Karpas-422 (cell line): ENCODE results near the gene MTHFS. TPM values are rescaled to one million over a fixed set of nuclear protein-coding genes. Genes with fewer than 3 reads are reported as not detected.

ENCODE experiments used
- DNase-seq: peaks from one replicate; pipeline ENCODE4 v3.0.0-alpha.2; 2015
- H2AFZ ChIP-seq: fragments of 200-600 bp; sonication (generic); 2 replicates; pipeline ENCODE4 v1.6.1; 2014; ENCODE audit warnings: antibody characterized with exemption, low read length, mixed read lengths
- H3K27ac ChIP-seq: fragments of 200-600 bp; sonication (generic); 2 replicates; pipeline ENCODE4 v1.5.1; 2014; ENCODE audit warnings: mild to moderate bottlenecking, low read length, moderate library complexity
- H3K27me3 ChIP-seq: fragments of 200-600 bp; sonication (generic); 2 replicates; pipeline ENCODE4 v1.6.1; 2014; ENCODE audit warnings: low read length, mixed read lengths
- H3K36me3 ChIP-seq: fragments of 200-600 bp; sonication (generic); 2 replicates; pipeline ENCODE4 v1.6.1; 2014; ENCODE audit warnings: low read length, mixed read lengths; ENCODE audit not compliant: insufficient read depth
- H3K4me1 ChIP-seq: fragments of 200-600 bp; sonication (generic); 2 replicates; pipeline ENCODE4 v1.6.1; 2014; ENCODE audit warnings: mild to moderate bottlenecking, low read length, mixed read lengths
- H3K4me2 ChIP-seq: fragments of 200-600 bp; sonication (generic); 2 replicates; pipeline ENCODE4 v1.6.1; 2014; ENCODE audit warnings: low read length, low read depth, mild to moderate bottlenecking; ENCODE audit not compliant: poor library complexity, severe bottlenecking
- H3K4me3 ChIP-seq: fragments of 200-600 bp; sonication (generic); 2 replicates; pipeline ENCODE4 v1.5.1; 2014; ENCODE audit warnings: mild to moderate bottlenecking, antibody characterized with exemption, low read length, mixed read lengths
- H3K79me2 ChIP-seq: fragments of 200-600 bp; sonication (generic); 2 replicates; pipeline ENCODE4 v1.6.1; 2014; ENCODE audit warnings: mild to moderate bottlenecking, low read length, mixed read lengths
- H3K9ac ChIP-seq: fragments of 200-600 bp; sonication (generic); 2 replicates; pipeline ENCODE4 v1.6.0; 2014; ENCODE audit warnings: low read length
- H3K9me2 ChIP-seq: fragments of 200-600 bp; sonication (generic), shearing (Covaris generic); replicated peaks from 2 replicates; pipeline ENCODE4 v1.6.0; 2014; ENCODE audit warnings: mild to moderate bottlenecking, low read length, moderate library complexity; ENCODE audit not compliant: insufficient read depth
- H3K9me3 ChIP-seq: fragments of 300-700, 200-600 bp; sonication (generic); 2 replicates; pipeline ENCODE4 v1.6.1; 2014; ENCODE audit warnings: low read length, mixed read lengths
- H4K20me1 ChIP-seq: fragments of 200-600 bp; sonication (generic); 2 replicates; pipeline ENCODE4 v1.6.1; 2014; ENCODE audit warnings: mild to moderate bottlenecking, antibody characterized with exemption, low read length, low read depth; ENCODE audit not compliant: insufficient read depth
- total RNA-seq: library from RNA; depleted of rRNA; stranded (reverse); fragments of >200 nt; shearing (Covaris generic); gene quantifications from 2 replicates; pipeline ENCODE4 v1.2.3, GENCODE V29; 2014; ENCODE audit warnings: low replicate concordance

MTHFS gene
- total RNA-seq, 1 experiment from 2014 or later: 35.5 TPM

GRCh38 chr15:79881254-79881653 lies 15.6 kb downstream of the MTHFS start:
- peaks cover 98% of the 10 kb centered on the region for H3K36me3 ChIP-seq
- H3K4me2 ChIP-seq: no peak overlapping the region
- peaks cover 17% of the 10 kb centered on the region for H3K9me3 ChIP-seq
- H3K27ac ChIP-seq: no peak overlapping the region
- no peak overlapping the region for H3K9ac ChIP-seq
- no peak for DNase-seq
- no peaks in the 10 kb centered on the region for H3K27me3 ChIP-seq
- H3K4me3 ChIP-seq: no peak overlapping the region
- H2AFZ ChIP-seq: no peak overlapping the region
- H3K4me1 ChIP-seq: no peaks in the 10 kb centered on the region
- H3K9me2 ChIP-seq: no peaks in the 10 kb centered on the region
- peaks cover 96% of the 10 kb centered on the region for H3K79me2 ChIP-seq
- H4K20me1 ChIP-seq: no peaks in the 10 kb centered on the region

GRCh38 chr15:79878078-79878705 lies 18.6 kb downstream of the MTHFS start:
- Histone ChIP-seq H3K9me3 (peaks cover 21% of the 10 kb centered on the region), H2AFZ (no peak overlapping the region), H3K4me3 (no peak overlapping the region), H3K9ac (no peak overlapping the region), H3K79me2 (peaks cover 94% of the 10 kb centered on the region), H3K4me1 (no peaks in the 10 kb centered on the region), H3K4me2 (no peak overlapping the region), H3K9me2 (no peaks in the 10 kb centered on the region), H3K27me3 (no peaks in the 10 kb centered on the region), H3K36me3 (peaks cover 95% of the 10 kb centered on the region), H4K20me1 (no peaks in the 10 kb centered on the region), H3K27ac (no peak overlapping the region)
- no peak for DNase-seq

- Histone ChIP-seq H3K9ac (no peak overlapping the region), H3K4me2 (no peak overlapping the region)
Observed at GRCh38 chr15:79875213-79875612, 21.6 kb downstream of the MTHFS start.

GRCh38 chr15:79874242-79874641 lies 22.6 kb downstream of the MTHFS start:
- Histone ChIP-seq H3K4me2 (no peak overlapping the region), H3K27me3 (no peaks in the 10 kb centered on the region), H3K9me3 (peaks cover 21% of the 10 kb centered on the region), H3K79me2 (peaks cover 93% of the 10 kb centered on the region), H3K4me1 (no peaks in the 10 kb centered on the region), H4K20me1 (no peaks in the 10 kb centered on the region), H3K9me2 (no peaks in the 10 kb centered on the region), H3K4me3 (no peak overlapping the region), H2AFZ (no peak overlapping the region), H3K27ac (no peak overlapping the region), H3K9ac (no peak overlapping the region), H3K36me3 (peaks cover 85% of the 10 kb centered on the region)
- DNase-seq: no peak

More at GRCh38 chr15:79875213-79875612, 21.6 kb downstream of the MTHFS start:
- no peaks in the 10 kb centered on the region for H3K9me2 ChIP-seq
- H2AFZ ChIP-seq: no peak overlapping the region
- no peaks in the 10 kb centered on the region for H4K20me1 ChIP-seq
- H3K79me2 ChIP-seq: peaks cover 93% of the 10 kb centered on the region
- H3K4me1 ChIP-seq: no peaks in the 10 kb centered on the region
- H3K9me3 ChIP-seq: peaks cover 21% of the 10 kb centered on the region
- no peak overlapping the region for H3K27ac ChIP-seq
- no peaks in the 10 kb centered on the region for H3K27me3 ChIP-seq
- H3K4me3 ChIP-seq: no peak overlapping the region
- no peak for DNase-seq
- H3K36me3 ChIP-seq: peaks cover 88% of the 10 kb centered on the region

- Histone ChIP-seq H3K9me2 (no peaks in the 10 kb centered on the region), H3K9me3 (peaks cover 10% of the 10 kb centered on the region), H3K4me3 (no peak overlapping the region), H3K4me1 (no peaks in the 10 kb centered on the region), H2AFZ (no peak overlapping the region), H3K27me3 (no peaks in the 10 kb centered on the region), H3K9ac (no peak overlapping the region), H3K36me3 (peaks cover 83% of the 10 kb centered on the region), H3K27ac (no peak overlapping the region), H4K20me1 (no peaks in the 10 kb centered on the region), H3K79me2 (peaks cover 94% of the 10 kb centered on the region), H3K4me2 (no peak overlapping the region)
- DNase-seq: no peak
Observed at GRCh38 chr15:79872358-79873017, 24.3 kb downstream of the MTHFS start.

GRCh38 chr15:79868554-79868953 lies 28.3 kb downstream of the MTHFS start:
- Histone ChIP-seq H2AFZ (no peak overlapping the region), H3K27ac (no peak overlapping the region), H3K4me1 (0 out of 2 replicates have a peak, but pooled peaks cover 2% of the 10 kb centered on the region), H3K79me2 (peaks cover 96% of the 10 kb centered on the region), H3K27me3 (no peaks in the 10 kb centered on the region), H3K9me2 (no peaks in the 10 kb centered on the region), H3K9ac (no peak overlapping the region), H3K4me3 (no peak overlapping the region), H3K9me3 (no peaks in the 10 kb centered on the region), H3K4me2 (no peak overlapping the region), H4K20me1 (no peaks in the 10 kb centered on the region), H3K36me3 (peaks cover 65% of the 10 kb centered on the region)
- no peak for DNase-seq

GRCh38 chr15:79863886-79864285 lies 32.9 kb downstream of the MTHFS start:
- H3K4me3 ChIP-seq: no peak overlapping the region
- no peak overlapping the region for H3K4me2 ChIP-seq
- H3K9ac ChIP-seq: no peak overlapping the region
- no peak overlapping the region for H3K27ac ChIP-seq
- H2AFZ ChIP-seq: no peak overlapping the region
- no peak for DNase-seq
- H3K27me3 ChIP-seq: no peaks in the 10 kb centered on the region
- peaks cover 8% of the 10 kb centered on the region; the same call in 1 of the 2 replicates for H3K4me1 ChIP-seq
- H3K9me2 ChIP-seq: no peaks in the 10 kb centered on the region
- peaks cover 30% of the 10 kb centered on the region; the same call in 1 of the 2 replicates for H3K36me3 ChIP-seq
- H4K20me1 ChIP-seq: no peaks in the 10 kb centered on the region
- H3K79me2 ChIP-seq: peaks cover 97% of the 10 kb centered on the region
- no peaks in the 10 kb centered on the region for H3K9me3 ChIP-seq

- no peak overlapping the region for H3K27ac ChIP-seq
- H3K4me3 ChIP-seq: no peak overlapping the region
- H3K36me3 ChIP-seq: peaks cover 19% of the 10 kb centered on the region; the same call in 1 of the 2 replicates
- H3K4me2 ChIP-seq: no peak overlapping the region
- H3K9ac ChIP-seq: no peak overlapping the region
- no peak for DNase-seq
- peaks cover 8% of the 10 kb centered on the region; the same call in 1 of the 2 replicates for H3K4me1 ChIP-seq
- no peak overlapping the region for H2AFZ ChIP-seq
- no peaks in the 10 kb centered on the region for H3K9me2 ChIP-seq
- no peaks in the 10 kb centered on the region for H3K9me3 ChIP-seq
- H4K20me1 ChIP-seq: no peaks in the 10 kb centered on the region
- H3K27me3 ChIP-seq: no peaks in the 10 kb centered on the region
- H3K79me2 ChIP-seq: peaks cover 95% of the 10 kb centered on the region
Observed at GRCh38 chr15:79862191-79862590, 34.6 kb downstream of the MTHFS start.
